ENCODE measurements around the gene PPM1F.

PPM1F gene

GRCh38 chr22:21970800-21971617 is 18.4 kb upstream of the PPM1F start:
- TF ChIP-seq POLR2A (IDR thresholded peaks at IDR 0.05; ENCODE audit: low read length): no peak
- TF ChIP-seq GATA1 (IDR thresholded peaks at IDR 0.05; ENCODE audit: low read depth, low read length): no peak
- no peak for DNase-seq

- DNase-seq: no peak
- no peak for TF ChIP-seq POLR2A (IDR thresholded peaks at IDR 0.05; ENCODE audit: low read length)
- no peak for TF ChIP-seq GATA1 (IDR thresholded peaks at IDR 0.05; ENCODE audit: low read depth, low read length)
These were observed 17.6 kb upstream of the PPM1F start for GRCh38 chr22:21970037-21970799.

GRCh38 chr22:21968452-21969129 is 15.9 kb upstream of the PPM1F start:
- no peak for DNase-seq
- TF ChIP-seq GATA1 (IDR thresholded peaks at IDR 0.05; ENCODE audit: low read depth, low read length): no peak
- no peak for TF ChIP-seq POLR2A (IDR thresholded peaks at IDR 0.05; ENCODE audit: low read length)

- no peak for TF ChIP-seq POLR2A (IDR thresholded peaks at IDR 0.05; ENCODE audit: low read length)
- no peak for TF ChIP-seq GATA1 (IDR thresholded peaks at IDR 0.05; ENCODE audit: low read depth, low read length)
- no peak for DNase-seq
These were observed 15.1 kb upstream of the PPM1F start for GRCh38 chr22:21967693-21968271.

DNA sequence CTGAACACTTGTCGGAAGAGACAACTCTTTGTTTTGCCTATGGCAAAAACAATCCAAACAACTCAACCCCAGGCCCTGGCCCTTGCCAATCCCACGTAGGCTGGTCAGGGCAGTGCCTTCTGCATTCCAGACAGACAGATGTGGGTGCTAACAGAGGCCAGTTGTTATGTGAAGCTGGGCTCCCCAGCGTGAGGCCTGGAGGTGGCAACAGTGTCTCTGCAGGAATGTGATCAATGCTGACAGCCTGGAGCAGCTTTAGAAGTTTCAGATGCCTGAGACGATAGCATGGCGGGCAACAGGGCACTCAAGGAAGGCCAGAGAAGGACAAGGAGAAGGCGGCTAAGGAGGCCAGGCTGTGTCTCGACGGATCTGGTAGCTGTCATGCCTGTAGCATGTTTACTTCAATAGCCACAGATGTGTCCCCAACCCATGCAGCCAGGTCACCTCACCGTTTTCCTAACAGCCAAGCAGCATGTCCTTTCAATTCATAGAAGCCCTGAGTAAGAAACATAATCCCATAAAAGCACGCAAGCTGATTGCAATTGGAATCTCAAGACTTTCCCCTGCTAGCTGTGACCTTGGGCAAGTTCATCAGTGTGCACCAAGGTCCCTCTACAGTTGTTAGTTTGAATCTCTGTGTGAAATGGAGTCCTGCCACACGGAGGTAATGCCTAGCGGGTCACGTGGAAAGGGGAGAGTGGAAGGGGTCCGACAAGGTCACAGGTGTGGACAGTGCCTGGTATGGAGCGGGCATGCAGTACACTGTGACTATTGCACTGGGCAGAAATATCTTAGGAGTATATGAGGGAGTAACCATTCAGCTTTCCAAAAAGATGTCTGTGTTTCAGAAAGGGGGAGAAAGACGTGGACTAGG is 14.2 kb upstream of the PPM1F start:
- no peak for DNase-seq
- TF ChIP-seq POLR2A (IDR thresholded peaks at IDR 0.05; ENCODE audit: low read length) (no peak), GATA1 (IDR thresholded peaks at IDR 0.05; ENCODE audit: low read depth, low read length) (no peak)

DNA sequence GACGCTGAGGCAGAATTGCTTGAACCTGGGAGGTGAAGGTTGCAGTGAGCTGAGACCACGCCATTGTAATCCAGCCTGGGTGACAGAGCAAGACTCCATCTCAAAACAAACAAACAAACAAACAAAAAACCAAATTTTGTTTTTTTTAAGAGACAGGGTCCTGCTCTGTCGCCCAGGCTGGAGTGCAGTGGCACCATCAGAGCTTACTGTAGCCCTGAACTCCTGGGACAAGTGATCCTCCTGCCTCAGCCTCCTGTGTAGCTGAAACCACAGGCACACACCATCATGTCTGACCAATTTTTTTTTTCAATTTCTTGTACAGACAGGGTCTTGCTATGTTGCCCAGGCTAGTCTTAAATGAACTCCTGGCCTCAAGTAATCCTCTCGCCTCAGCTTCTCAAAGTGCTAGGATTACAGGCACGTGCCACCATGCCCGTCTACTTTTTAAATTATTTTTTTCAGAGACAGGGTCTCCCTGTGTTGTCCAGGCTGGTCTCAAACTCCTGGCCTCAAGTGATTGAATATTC is 13.2 kb upstream of the PPM1F start:
- DNase-seq: no peak
- TF ChIP-seq POLR2A (IDR thresholded peaks at IDR 0.05; ENCODE audit: low read length) (no peak), GATA1 (IDR thresholded peaks at IDR 0.05; ENCODE audit: low read depth, low read length) (no peak)

DNA sequence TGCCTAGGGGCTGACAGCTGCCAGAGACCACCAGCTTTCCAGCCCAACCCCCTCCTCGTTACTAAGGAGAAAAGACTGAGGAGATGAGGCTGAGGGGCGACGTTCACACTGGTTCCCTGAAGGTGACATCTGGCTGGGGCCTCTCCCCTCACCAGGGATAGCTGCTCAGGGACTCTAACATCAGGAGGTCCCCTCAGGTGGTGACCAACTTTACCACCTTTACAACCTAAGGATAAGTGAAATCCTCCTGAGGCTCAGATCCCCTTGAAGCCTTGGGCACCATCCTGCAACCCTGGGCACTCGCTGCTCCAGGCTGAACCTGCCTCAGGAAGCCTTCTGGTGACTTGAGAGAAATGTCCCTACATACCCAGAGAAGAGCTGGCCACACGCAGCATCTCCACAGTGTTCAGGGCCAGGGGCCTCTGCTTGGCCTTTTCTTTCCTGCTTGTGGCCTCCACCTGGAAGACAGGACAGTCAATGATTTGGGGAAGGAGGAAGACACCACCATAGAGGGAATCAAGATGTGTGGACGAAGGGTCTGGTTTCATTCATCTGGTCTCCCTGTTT is 12.4 kb upstream of the PPM1F start:
- TF ChIP-seq POLR2A (IDR thresholded peaks at IDR 0.05; ENCODE audit: low read length) (no peak), GATA1 (IDR thresholded peaks at IDR 0.05; ENCODE audit: low read depth, low read length) (no peak)
- no peak for DNase-seq

- no peak for DNase-seq
- TF ChIP-seq GATA1 (IDR thresholded peaks at IDR 0.05; ENCODE audit: low read depth, low read length): no peak
These were observed 11.6 kb upstream of the PPM1F start for GRCh38 chr22:21964234-21964633.

DNA sequence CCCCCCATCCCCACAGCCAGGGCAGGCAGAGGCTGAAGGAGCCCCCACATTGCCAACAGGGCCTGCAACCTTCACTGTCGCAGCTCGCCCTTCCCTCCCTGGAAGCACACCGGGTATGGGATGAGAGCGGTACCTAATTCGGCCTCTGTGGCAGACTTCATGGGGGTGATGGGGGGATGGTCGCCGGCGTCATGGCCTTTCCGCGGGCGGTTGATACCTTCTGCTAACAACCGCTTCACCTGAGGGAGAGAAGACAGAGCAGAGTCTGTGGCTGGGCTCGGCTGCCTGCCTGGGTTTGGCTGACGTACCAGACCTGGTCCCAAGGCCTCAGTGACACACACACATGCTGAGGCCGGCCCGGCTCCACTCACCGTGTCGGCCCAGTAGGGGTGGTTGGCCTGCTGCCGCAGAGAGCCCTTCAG is 11.2 kb upstream of the PPM1F start:
- DNase-seq: no peak
- TF ChIP-seq GATA1 (IDR thresholded peaks at IDR 0.05; ENCODE audit: low read depth, low read length) (no peak), POLR2A (IDR thresholded peaks at IDR 0.05; ENCODE audit: low read length) (no peak)

DNA sequence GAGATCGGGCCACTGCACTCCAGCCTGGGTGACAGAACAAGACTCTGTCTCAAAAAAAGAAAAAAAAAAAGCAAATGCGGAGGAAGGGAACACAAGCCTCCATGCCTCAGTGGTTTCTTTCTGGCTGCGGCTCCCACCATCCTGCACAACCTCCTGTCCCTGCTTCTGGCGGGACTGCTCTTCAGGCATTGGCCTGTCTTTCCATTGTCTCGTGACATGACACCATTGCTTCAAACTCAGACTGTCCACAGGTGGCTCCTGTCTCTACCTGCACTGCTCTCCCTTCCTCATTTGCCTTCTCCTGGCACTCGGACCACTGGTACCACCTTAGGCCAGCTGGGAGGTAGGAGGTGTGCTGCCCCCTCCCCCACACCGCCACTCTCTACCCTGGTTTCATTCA is 10.6 kb upstream of the PPM1F start:
- no peak for DNase-seq
- TF ChIP-seq POLR2A (IDR thresholded peaks at IDR 0.05; ENCODE audit: low read length) (no peak), GATA1 (IDR thresholded peaks at IDR 0.05; ENCODE audit: low read depth, low read length) (no peak)

GRCh38 chr22:21962655-21962949 is 10.0 kb upstream of the PPM1F start:
- TF ChIP-seq GATA1 (IDR thresholded peaks at IDR 0.05; ENCODE audit: low read depth, low read length) (no peak), POLR2A (IDR thresholded peaks at IDR 0.05; ENCODE audit: low read length) (no peak)
- DNase-seq: no peak

GRCh38 chr22:21961886-21962654 is 9.4 kb upstream of the PPM1F start:
- no peak for TF ChIP-seq GATA1 (IDR thresholded peaks at IDR 0.05; ENCODE audit: low read depth, low read length)
- TF ChIP-seq POLR2A (IDR thresholded peaks at IDR 0.05; ENCODE audit: low read length): no peak
- DNase-seq: no peak
